Measurements from ENCODE around the gene SLC5A10. TPM values are rescaled to one million over a fixed set of nuclear protein-coding genes. Genes with fewer than 3 reads are reported as not detected.

SLC5A10 gene
- polyA plus RNA-seq, 1 donor (not counting 4 experiments of a cell fraction or from before 2014, with no cell fraction given) = not detected

DNA sequence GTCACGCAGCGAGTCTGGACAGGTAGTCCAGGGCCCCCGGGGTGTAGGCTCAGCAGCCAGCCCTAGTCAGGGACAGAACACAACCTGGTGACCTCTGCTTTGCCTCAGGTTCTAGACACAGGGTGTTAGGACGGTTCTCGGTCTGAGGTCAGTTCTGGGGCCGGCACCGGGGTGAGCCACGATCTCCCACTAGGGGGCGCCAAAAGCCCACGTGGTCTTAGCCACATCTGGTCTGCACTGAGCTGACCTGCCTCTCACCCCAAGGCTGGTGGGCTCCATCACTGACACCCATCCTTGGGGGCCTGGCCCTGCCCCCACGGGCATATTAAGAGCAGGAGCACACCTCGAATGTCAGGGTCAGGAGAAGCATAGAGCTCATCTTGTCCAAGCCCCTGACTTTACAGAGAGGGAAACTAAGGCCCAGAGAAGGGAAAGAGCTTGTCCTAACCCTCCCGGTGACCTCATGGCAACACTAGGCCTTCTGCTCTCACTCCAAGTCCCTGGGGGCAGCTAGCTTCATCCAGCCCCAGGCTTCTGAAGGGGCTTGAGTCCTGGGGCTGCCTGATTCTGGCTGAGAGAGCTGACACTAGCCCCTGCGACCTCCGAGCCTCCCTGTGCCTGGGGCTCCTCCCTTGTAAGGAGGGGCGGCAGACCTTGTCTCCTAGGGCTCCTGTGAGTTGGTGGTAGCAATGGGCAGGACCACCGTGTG, 9.0 kb downstream of the SLC5A10 start:
- DNase-seq (ENCODE audit: low read depth, low spot score) = no peak
- no peak for TF ChIP-seq EZH2 (IDR thresholded peaks at IDR 0.05; ENCODE audit: low read length)
- TF ChIP-seq, protein P1, sequence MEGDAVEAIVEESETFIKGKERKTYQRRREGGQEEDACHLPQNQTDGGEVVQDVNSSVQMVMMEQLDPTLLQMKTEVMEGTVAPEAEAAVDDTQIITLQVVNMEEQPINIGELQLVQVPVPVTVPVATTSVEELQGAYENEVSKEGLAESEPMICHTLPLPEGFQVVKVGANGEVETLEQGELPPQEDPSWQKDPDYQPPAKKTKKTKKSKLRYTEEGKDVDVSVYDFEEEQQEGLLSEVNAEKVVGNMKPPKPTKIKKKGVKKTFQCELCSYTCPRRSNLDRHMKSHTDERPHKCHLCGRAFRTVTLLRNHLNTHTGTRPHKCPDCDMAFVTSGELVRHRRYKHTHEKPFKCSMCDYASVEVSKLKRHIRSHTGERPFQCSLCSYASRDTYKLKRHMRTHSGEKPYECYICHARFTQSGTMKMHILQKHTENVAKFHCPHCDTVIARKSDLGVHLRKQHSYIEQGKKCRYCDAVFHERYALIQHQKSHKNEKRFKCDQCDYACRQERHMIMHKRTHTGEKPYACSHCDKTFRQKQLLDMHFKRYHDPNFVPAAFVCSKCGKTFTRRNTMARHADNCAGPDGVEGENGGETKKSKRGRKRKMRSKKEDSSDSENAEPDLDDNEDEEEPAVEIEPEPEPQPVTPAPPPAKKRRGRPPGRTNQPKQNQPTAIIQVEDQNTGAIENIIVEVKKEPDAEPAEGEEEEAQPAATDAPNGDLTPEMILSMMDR (optimal IDR thresholded peaks at IDR 0.05 in 1 of 3, IDR thresholded peaks at IDR 0.05 in 1 of 3, conservative IDR thresholded peaks at IDR 0.05 in 1 of 3; ENCODE audit: extremely low read depth in 1 of 3, insufficient read depth in 2 of 3, low read length in 3 of 3) = peak; percentile 84 to 98 (median 96)
- Histone ChIP-seq H3K4me3 (ENCODE audit: control insufficient read depth in 2 of 3, extremely low read depth in 1 of 3, insufficient read depth in 2 of 3, low read depth in 1 of 3, low read length in 3 of 3) (no peak overlapping the region), H3K9ac (ENCODE audit: control insufficient read depth, extremely low read depth, insufficient read depth, low read length) (no peak overlapping the region), H3K27ac (ENCODE audit: control insufficient read depth, insufficient read depth, low read length) (no peak overlapping the region), H3K79me2 (ENCODE audit: control insufficient read depth, insufficient read depth, low read length) (no peaks in the 10 kb centered on the region), H3K27me3 (ENCODE audit: control insufficient read depth, extremely low read depth, insufficient read depth, low read length) (no peaks in the 10 kb centered on the region), H3K4me2 (ENCODE audit: control insufficient read depth, extremely low read depth, insufficient read depth, low read depth, low read length) (no peak overlapping the region), H3K9me1 (ENCODE audit: control insufficient read depth, extremely low read depth, insufficient read depth, low read length) (no peaks in the 10 kb centered on the region), H3K9me3 (ENCODE audit: control insufficient read depth, low read depth, low read length) (no peaks in the 10 kb centered on the region), H4K20me1 (ENCODE audit: control insufficient read depth, extremely low read depth, insufficient read depth, low read length) (no peaks in the 10 kb centered on the region), H3K36me3 (ENCODE audit: control insufficient read depth in 2 of 2, extremely low read depth in 1 of 2, insufficient read depth in 2 of 2, low read length in 2 of 2) (no peaks in the 10 kb centered on the region), H3K4me1 (ENCODE audit: control insufficient read depth, extremely low read depth, insufficient read depth, low read length) (peaks cover 13% of the 10 kb centered on the region), H2AFZ (ENCODE audit: control insufficient read depth, low read length) (no peak overlapping the region)
- dilution Hi-C loops (cut with MboI; ENCODE audit: extremely low pct_ligation_motif_present, low sequenced_read_pairs) = no loop called here
- FAIRE-seq = peak; percentile 52

GRCh38 chr17:18961634-18962493, 9.9 kb downstream of the SLC5A10 start:
- Histone ChIP-seq H3K27me3 (ENCODE audit: control insufficient read depth, extremely low read depth, insufficient read depth, low read length) (no peaks in the 10 kb centered on the region), H2AFZ (ENCODE audit: control insufficient read depth, low read length) (no peak overlapping the region), H3K4me3 (ENCODE audit: control insufficient read depth in 2 of 3, extremely low read depth in 1 of 3, insufficient read depth in 2 of 3, low read depth in 1 of 3, low read length in 3 of 3) (no peak overlapping the region), H3K4me2 (ENCODE audit: control insufficient read depth, extremely low read depth, insufficient read depth, low read depth, low read length) (peak overlapping the region; percentile 5), H3K36me3 (ENCODE audit: control insufficient read depth in 2 of 2, extremely low read depth in 1 of 2, insufficient read depth in 2 of 2, low read length in 2 of 2) (no peaks in the 10 kb centered on the region), H3K4me1 (ENCODE audit: control insufficient read depth, extremely low read depth, insufficient read depth, low read length) (peaks cover 13% of the 10 kb centered on the region), H3K9me3 (ENCODE audit: control insufficient read depth, low read depth, low read length) (no peaks in the 10 kb centered on the region), H3K27ac (ENCODE audit: control insufficient read depth, insufficient read depth, low read length) (no peak overlapping the region), H3K79me2 (ENCODE audit: control insufficient read depth, insufficient read depth, low read length) (no peaks in the 10 kb centered on the region), H3K9me1 (ENCODE audit: control insufficient read depth, extremely low read depth, insufficient read depth, low read length) (no peaks in the 10 kb centered on the region), H4K20me1 (ENCODE audit: control insufficient read depth, extremely low read depth, insufficient read depth, low read length) (no peaks in the 10 kb centered on the region), H3K9ac (ENCODE audit: control insufficient read depth, extremely low read depth, insufficient read depth, low read length) (peak overlapping the region; percentile 22)
- dilution Hi-C loops (cut with MboI; ENCODE audit: extremely low pct_ligation_motif_present, low sequenced_read_pairs) = no loop called here
- TF ChIP-seq, protein P1 (optimal IDR thresholded peaks at IDR 0.05 in 1 of 3, IDR thresholded peaks at IDR 0.05 in 1 of 3, conservative IDR thresholded peaks at IDR 0.05 in 1 of 3; ENCODE audit: extremely low read depth in 1 of 3, insufficient read depth in 2 of 3, low read length in 3 of 3) = no peak
- TF ChIP-seq EZH2 (IDR thresholded peaks at IDR 0.05; ENCODE audit: low read length) = no peak
- DNase-seq (ENCODE audit: low read depth, low spot score) (no peak), FAIRE-seq (no peak)

Measured in keratinocyte (primary cell).